Esophagus muscularis mucosa (tissue), 4 donors: ENCODE measurements around the gene PCNT. TPM values are rescaled to one million over a fixed set of nuclear protein-coding genes. Genes with fewer than 3 reads are reported as not detected.
A peak's percentile ranks its signal among the peaks of the same experiment; 100 is the strongest.

Experiments used
- DNase-seq: peaks from one replicate; pipeline ENCODE4 v3.0.0-alpha.2; 2017; ENCODE audit errors: extremely low spot score
- H3K27ac ChIP-seq, 4 donors: fragments of 200-600 bp; sonication (generic); replicated peaks in 1 of 4; 1 replicate in 3 of 4; 2 replicates in 1 of 4; pipeline ENCODE4 v1.5.1; 2016 to 2019; ENCODE audit warnings: mild to moderate bottlenecking in 1 of 4
- H3K27me3 ChIP-seq, 4 donors: fragments of 200-600 bp; sonication (generic); one replicate each; pipeline versions ENCODE4 v1.5.1 to v1.6.0; 2016 to 2019
- H3K36me3 ChIP-seq, 4 donors: fragments of 200-600 bp; sonication (generic); one replicate each; pipeline ENCODE4 v1.5.1; 2016 to 2019
- H3K4me1 ChIP-seq, 4 donors: fragments of 200-600 bp; sonication (generic); one replicate each; pipeline ENCODE4 v1.5.1; 2016 to 2019
- H3K4me3 ChIP-seq, 4 donors: fragments of 200-600 bp; sonication (generic); 1 replicate in 2 of 4; 2 replicates in 2 of 4; pipeline ENCODE4 v1.5.1; 2016 to 2019; ENCODE audit warnings: mild to moderate bottlenecking in 4 of 4, moderate library complexity in 1 of 4
- H3K9me3 ChIP-seq, 4 donors: fragments of 200-600 bp; sonication (generic); 1 replicate in 3 of 4; 2 replicates in 1 of 4; pipeline ENCODE4 v1.5.1; 2016 to 2019
- CTCF ChIP-seq, 3 experiments: fragments of 200-600 bp in 2 of 3; fragments of 450-650 bp in 1 of 3; sonication (generic) in 2 of 3; IDR thresholded peaks; one replicate each; pipeline ENCODE4 v1.5.1; 2017 to 2019; ENCODE audit warnings: antibody characterized with exemption in 3 of 3, mild to moderate bottlenecking in 2 of 3, moderate library complexity in 1 of 3
- EP300 ChIP-seq: sonication (generic); formaldehyde crosslinking; IDR thresholded peaks from one replicate; pipeline ENCODE4 v1.6.1; 2017; ENCODE audit warnings: antibody characterized with exemption
- POLR2A ChIP-seq: fragments of 450-650 bp; IDR thresholded peaks from one replicate; pipeline ENCODE4 v1.6.1; 2017; ENCODE audit warnings: antibody characterized with exemption, moderate library complexity, mild to moderate bottlenecking, low read depth
- POLR2AphosphoS5 ChIP-seq, 2 donors: sonication (generic); formaldehyde crosslinking; IDR thresholded peaks; one replicate each; pipeline ENCODE4 v1.6.1; 2017; ENCODE audit warnings: antibody characterized with exemption in 2 of 2
- WGBS: methylation state at CpG from one replicate; pipeline ENCODE4 v1.1.5; 2018; 5-methylcytosine and 5-hydroxymethylcytosine counted together
- intact Hi-C: fragments of 100-400 bp; cut with DNase I; formaldehyde crosslinking; loops from one replicate; pipeline ENCODE4 v1.15.1; 2023
- total RNA-seq, 4 donors: library from RNA; depleted of rRNA; stranded (reverse); fragments of >200 nt; gene quantifications; one replicate each; pipeline versions ENCODE4 v1.1.0 to v1.2.1, GENCODE V29; 2016

The PCNT gene
- total RNA-seq = 10 to 100 TPM; 21.2 to 35.1 (median 24.7) TPM

- H3K27me3 ChIP-seq = no peaks in the 10 kb centered on the region
- peaks cover 18 to 31% (median 28%) of the 10 kb centered on the region in 4 donors for H3K4me1 ChIP-seq
- H3K4me3 ChIP-seq = peak within 1 kb of the TSS; percentile 95 to 99 (median 98)
- peak within 1 kb of the TSS; percentile 98 to 100 (median 99) for H3K27ac ChIP-seq
- intact Hi-C loops = loop anchor here (2.0 to 10.0 kb wide), 4 partner anchors 39 to 349 kb away; partner anchors contain the start of genes DIP2A, LSS and MCM3AP
- peaks cover 0 to 20% (median 15%) of the 10 kb centered on the region in 4 donors for H3K36me3 ChIP-seq
- WGBS = 0% methylated on average over 10 of the region's 76 CpGs
- DNase-seq = peak; percentile 99
- H3K9me3 ChIP-seq = no peaks in the 10 kb centered on the region
- TF ChIP-seq POLR2A = no peak
- TF ChIP-seq POLR2AphosphoS5 (IDR thresholded peaks at IDR 0.05) = peak in 1 of 2 donors; percentile 83
Measured at GRCh38 chr21:46323710-46324389, at the start of gene PCNT, which contains the start of gene C21orf58. PCNT (plus strand) TSS chr21:46324156; CDS start chr21:46324229, 73 bp downstream. C21orf58 (minus strand) TSS chr21:46323870; CDS start chr21:46322738, 1,132 bp downstream.

GRCh38 chr21:46274797-46275390 lies 49.1 kb upstream of the PCNT start:
- intact Hi-C loops = no loop called here
- TF ChIP-seq POLR2A (no peak), POLR2AphosphoS5 (IDR thresholded peaks at IDR 0.05) (no peak), EP300 (no peak), CTCF (IDR thresholded peaks at IDR 0.05) (no peak)
- no peak for DNase-seq

GRCh38 chr21:46284077-46284644 lies 39.8 kb upstream of the PCNT start:
- Histone ChIP-seq H3K27ac (no peak overlapping the region), H3K4me3 (peak overlapping the region in 2 of 4 donors; percentile 23 to 96), H3K27me3 (no peaks in the 10 kb centered on the region), H3K4me1 (peaks cover 40 to 71% (median 63%) of the 10 kb centered on the region in 4 donors), H3K36me3 (peaks cover 25 to 55% (median 36%) of the 10 kb centered on the region in 4 donors), H3K9me3 (no peaks in the 10 kb centered on the region)
- 65% methylated on average over 15 of the region's 15 CpGs for WGBS
- TF ChIP-seq POLR2A (no peak), POLR2AphosphoS5 (IDR thresholded peaks at IDR 0.05) (no peak), CTCF (IDR thresholded peaks at IDR 0.05) (no peak), EP300 (no peak)
- intact Hi-C loops = loop anchor here (2.0 to 5.0 kb wide), 2 partner anchors 41 to 52 kb away; partner anchors contain the start of gene PCNT
- DNase-seq = no peak

More at GRCh38 chr21:46274797-46275390, 49.1 kb upstream of the PCNT start:
- no peak overlapping the region for H3K27ac ChIP-seq
- peaks cover 0 to 2% (median under 1%) of the 10 kb centered on the region in 4 donors for H3K4me1 ChIP-seq
- peaks cover 89 to 100% (median 100%) of the 10 kb centered on the region in 4 donors for H3K36me3 ChIP-seq
- WGBS = 91% methylated on average over 11 of the region's 11 CpGs
- H3K27me3 ChIP-seq = no peaks in the 10 kb centered on the region
- H3K4me3 ChIP-seq = no peak overlapping the region
- H3K9me3 ChIP-seq = no peaks in the 10 kb centered on the region

- Histone ChIP-seq H3K4me1 (peaks cover 40 to 71% (median 63%) of the 10 kb centered on the region in 4 donors), H3K36me3 (peaks cover 19 to 49% (median 30%) of the 10 kb centered on the region in 4 donors), H3K9me3 (no peaks in the 10 kb centered on the region), H3K27me3 (no peaks in the 10 kb centered on the region), H3K27ac (peak overlapping the region in 3 of 4 donors; percentile 90 to 99 (median 98)), H3K4me3 (peak overlapping the region; percentile 82 to 99 (median 95))
- intact Hi-C loops = loop anchor here (2.0 to 5.0 kb wide), 2 partner anchors 40 to 52 kb away; partner anchors contain the start of gene PCNT
- WGBS = 100% methylated on average over 1 of the region's 1 CpG
- DNase-seq = no peak
- no peak for TF ChIP-seq EP300
- no peak for TF ChIP-seq POLR2AphosphoS5 (IDR thresholded peaks at IDR 0.05)
- TF ChIP-seq CTCF (IDR thresholded peaks at IDR 0.05) = no peak
- TF ChIP-seq POLR2A = no peak
Measured at GRCh38 chr21:46284733-46285132, 39.2 kb upstream of the PCNT start.
